Measurements from ENCODE around the gene TNIP2.

- TF ChIP-seq CTCF (conservative IDR thresholded peaks at IDR 0.05; ENCODE audit: low read depth, low read length) (no peak), EZH2 (IDR thresholded peaks at IDR 0.05; ENCODE audit: borderline replicate concordance, low read depth, low read length, poor library complexity, severe bottlenecking) (no peak)
Observed at GRCh38 chr4:2802618-2803531, 46.7 kb upstream of the TNIP2 start.

All from A673 (cell line).